SU-DHL-6 (cell line): ENCODE measurements around the gene OOSP3.

Experiments used
- H2AFZ ChIP-seq: fragments of 200-600 bp; sonication (generic); 2 replicates; pipeline ENCODE4 v1.6.1; 2014; ENCODE audit warnings: low read depth, mild to moderate bottlenecking, moderate library complexity, mixed read lengths, antibody characterized with exemption, low read length; ENCODE audit not compliant: severe bottlenecking
- H3F3A ChIP-seq: fragments of 200-600 bp; shearing (Covaris generic); 2 replicates; pipeline ENCODE4 v1.6.0; 2016; ENCODE audit warnings: antibody characterized with exemption, mild to moderate bottlenecking; ENCODE audit not compliant: insufficient read depth
- H3K27ac ChIP-seq: fragments of 200-600 bp; sonication (generic); 2 replicates; pipeline ENCODE4 v1.5.1; 2016; ENCODE audit warnings: low read depth, mild to moderate bottlenecking, low read length, moderate library complexity, mixed read lengths
- H3K27me3 ChIP-seq: fragments of 200-600 bp; sonication (generic), shearing (Covaris generic); 2 replicates; pipeline ENCODE4 v1.6.0; 2014; ENCODE audit warnings: mild to moderate bottlenecking, low read length
- H3K36me3 ChIP-seq: fragments of 200-600 bp; sonication (generic); 2 replicates; pipeline ENCODE4 v1.6.1; 2014; ENCODE audit warnings: mild to moderate bottlenecking, low read length, mixed read lengths
- H3K4me2 ChIP-seq: fragments of 300-600, 200-600 bp; shearing (Covaris generic), sonication (generic); 2 replicates; pipeline ENCODE4 v1.6.0; 2014; ENCODE audit warnings: low read length, low read depth, mild to moderate bottlenecking; ENCODE audit not compliant: poor library complexity, severe bottlenecking
- H3K4me3 ChIP-seq: fragments of 200-600 bp; sonication (generic); 2 replicates; pipeline ENCODE4 v1.5.1; 2014; ENCODE audit warnings: antibody characterized with exemption, low read length, mild to moderate bottlenecking, mixed read lengths; ENCODE audit not compliant: insufficient read depth, poor library complexity, severe bottlenecking
- H3K79me2 ChIP-seq: fragments of 200-600 bp; sonication (generic); 2 replicates; pipeline ENCODE4 v1.6.1; 2014; ENCODE audit warnings: mild to moderate bottlenecking, low read length, moderate library complexity; ENCODE audit not compliant: insufficient read depth
- H3K9ac ChIP-seq: fragments of 200-600 bp; sonication (generic); 2 replicates; pipeline ENCODE4 v1.7.0; 2014; ENCODE audit warnings: mild to moderate bottlenecking, low read length
- H3K9me2 ChIP-seq: fragments of 200-600 bp; sonication (generic); replicated peaks from 2 replicates; pipeline ENCODE4 v1.6.1; 2014; ENCODE audit warnings: low read length; ENCODE audit not compliant: insufficient read depth
- H3K9me3 ChIP-seq: fragments of 200-600 bp; sonication (generic); 2 replicates; pipeline ENCODE4 v1.6.1; 2014; ENCODE audit warnings: low read length, mixed read lengths; ENCODE audit not compliant: insufficient read depth
- H4K20me1 ChIP-seq: fragments of 200-600 bp; sonication (generic); 2 replicates; pipeline ENCODE4 v1.6.1; 2014; ENCODE audit warnings: low read depth, mild to moderate bottlenecking, antibody characterized with exemption, low read length, moderate library complexity, mixed read lengths
- EZH2phosphoT487 ChIP-seq: fragments of 200-600 bp; sonication (generic), shearing (Covaris generic); conservative IDR thresholded peaks from 2 replicates; pipeline ENCODE4 v1.6.1; 2018; ENCODE audit warnings: mild to moderate bottlenecking, antibody characterized with exemption, low read length, moderate library complexity, mixed read lengths
- TF ChIP-seq, protein P1 (sequence below): fragments of 200-600 bp; sonication (generic); IDR thresholded peaks from one replicate; pipeline ENCODE4 v1.5.1; 2017; ENCODE audit warnings: antibody characterized with exemption, mild to moderate bottlenecking, low read length, moderate library complexity; ENCODE audit not compliant: insufficient read depth, poor library complexity, severe bottlenecking

The OOSP3 gene

GRCh38 chr11:59867946-59868345 is 10.6 kb upstream of the OOSP3 start:
- Histone ChIP-seq H3K9ac (no peak overlapping the region), H3F3A (no peaks in the 10 kb centered on the region), H3K36me3 (no peaks in the 10 kb centered on the region), H3K9me3 (no peaks in the 10 kb centered on the region), H2AFZ (no peak overlapping the region), H3K27ac (no peak overlapping the region), H3K4me2 (no peak overlapping the region), H3K27me3 (no peaks in the 10 kb centered on the region), H3K9me2 (no peaks in the 10 kb centered on the region), H3K4me3 (no peak overlapping the region), H3K79me2 (no peaks in the 10 kb centered on the region), H4K20me1 (no peaks in the 10 kb centered on the region)
- TF ChIP-seq, protein P1, sequence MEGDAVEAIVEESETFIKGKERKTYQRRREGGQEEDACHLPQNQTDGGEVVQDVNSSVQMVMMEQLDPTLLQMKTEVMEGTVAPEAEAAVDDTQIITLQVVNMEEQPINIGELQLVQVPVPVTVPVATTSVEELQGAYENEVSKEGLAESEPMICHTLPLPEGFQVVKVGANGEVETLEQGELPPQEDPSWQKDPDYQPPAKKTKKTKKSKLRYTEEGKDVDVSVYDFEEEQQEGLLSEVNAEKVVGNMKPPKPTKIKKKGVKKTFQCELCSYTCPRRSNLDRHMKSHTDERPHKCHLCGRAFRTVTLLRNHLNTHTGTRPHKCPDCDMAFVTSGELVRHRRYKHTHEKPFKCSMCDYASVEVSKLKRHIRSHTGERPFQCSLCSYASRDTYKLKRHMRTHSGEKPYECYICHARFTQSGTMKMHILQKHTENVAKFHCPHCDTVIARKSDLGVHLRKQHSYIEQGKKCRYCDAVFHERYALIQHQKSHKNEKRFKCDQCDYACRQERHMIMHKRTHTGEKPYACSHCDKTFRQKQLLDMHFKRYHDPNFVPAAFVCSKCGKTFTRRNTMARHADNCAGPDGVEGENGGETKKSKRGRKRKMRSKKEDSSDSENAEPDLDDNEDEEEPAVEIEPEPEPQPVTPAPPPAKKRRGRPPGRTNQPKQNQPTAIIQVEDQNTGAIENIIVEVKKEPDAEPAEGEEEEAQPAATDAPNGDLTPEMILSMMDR: no peak
- no peak for TF ChIP-seq EZH2phosphoT487

- H3K36me3 ChIP-seq: no peaks in the 10 kb centered on the region
- no peak overlapping the region for H3K4me3 ChIP-seq
- TF ChIP-seq EZH2phosphoT487: no peak
- TF ChIP-seq, protein P1: no peak
- H3K27ac ChIP-seq: no peak overlapping the region
- H3K9me2 ChIP-seq: no peaks in the 10 kb centered on the region
- H3K9ac ChIP-seq: no peak overlapping the region
- no peaks in the 10 kb centered on the region for H3K79me2 ChIP-seq
- H3K9me3 ChIP-seq: no peaks in the 10 kb centered on the region
- H3K27me3 ChIP-seq: no peaks in the 10 kb centered on the region
- H4K20me1 ChIP-seq: no peaks in the 10 kb centered on the region
- no peaks in the 10 kb centered on the region for H3F3A ChIP-seq
- no peak overlapping the region for H3K4me2 ChIP-seq
- no peak overlapping the region for H2AFZ ChIP-seq
Observed at GRCh38 chr11:59872076-59872475, 6.5 kb upstream of the OOSP3 start.

DNA sequence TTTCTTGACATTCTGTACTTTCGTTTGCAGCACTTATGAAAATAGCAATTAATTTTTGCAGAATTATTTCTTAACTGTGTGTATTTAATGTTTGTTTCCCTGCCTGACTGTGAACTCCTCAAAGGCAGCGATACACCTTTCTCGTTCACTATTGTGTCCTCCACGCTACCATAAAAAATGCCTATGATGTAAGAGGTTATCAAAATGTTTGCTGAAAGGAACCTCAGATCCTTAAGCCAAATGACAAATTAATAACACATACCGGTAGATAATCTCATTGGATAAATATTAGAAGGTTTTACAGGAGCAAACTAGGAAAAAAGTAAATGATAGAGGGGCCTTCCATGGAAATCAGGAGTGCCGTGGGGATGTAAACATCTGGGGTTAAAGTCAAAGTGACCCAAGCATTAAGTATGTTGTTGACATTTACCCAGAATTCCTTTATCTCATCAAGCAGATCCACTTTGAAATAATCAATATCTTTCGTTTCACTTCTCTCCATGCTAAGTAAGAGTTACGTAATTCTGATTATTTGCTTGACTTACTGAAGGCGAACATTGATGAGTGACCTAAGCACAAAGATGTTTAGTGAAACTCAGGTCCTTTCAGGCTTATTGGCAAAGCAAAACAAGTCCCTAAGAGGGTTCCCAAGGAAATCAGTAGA is 2.6 kb upstream of the OOSP3 start:
- no peaks in the 10 kb centered on the region for H3K79me2 ChIP-seq
- H3K9me3 ChIP-seq: no peaks in the 10 kb centered on the region
- H3K27ac ChIP-seq: no peak overlapping the region
- no peaks in the 10 kb centered on the region for H4K20me1 ChIP-seq
- no peak overlapping the region for H3K4me2 ChIP-seq
- H3K36me3 ChIP-seq: no peaks in the 10 kb centered on the region
- no peak overlapping the region for H2AFZ ChIP-seq
- H3K27me3 ChIP-seq: no peaks in the 10 kb centered on the region
- no peak overlapping the region for H3K4me3 ChIP-seq
- no peak for TF ChIP-seq EZH2phosphoT487
- no peaks in the 10 kb centered on the region for H3K9me2 ChIP-seq
- H3K9ac ChIP-seq: no peak overlapping the region
- no peaks in the 10 kb centered on the region for H3F3A ChIP-seq

GRCh38 chr11:59877325-59877724 is 1.3 kb upstream of the OOSP3 start:
- no peaks in the 10 kb centered on the region for H3K79me2 ChIP-seq
- H3K9me3 ChIP-seq: no peaks in the 10 kb centered on the region
- H3K9me2 ChIP-seq: no peaks in the 10 kb centered on the region
- no peaks in the 10 kb centered on the region for H3K36me3 ChIP-seq
- H3K27me3 ChIP-seq: no peaks in the 10 kb centered on the region
- no peak overlapping the region for H3K4me2 ChIP-seq
- no peak overlapping the region for H3K27ac ChIP-seq
- no peak overlapping the region for H2AFZ ChIP-seq
- no peaks in the 10 kb centered on the region for H4K20me1 ChIP-seq
- H3K9ac ChIP-seq: no peak overlapping the region
- TF ChIP-seq, protein P1: no peak
- TF ChIP-seq EZH2phosphoT487: no peak
- no peaks in the 10 kb centered on the region for H3F3A ChIP-seq
- no peak overlapping the region for H3K4me3 ChIP-seq
